Adipocyte (in vitro differentiated cells): ENCODE data around the gene RBBP4.

Experiments used
- DNase-seq: peaks from one replicate; pipeline ENCODE4 v3.0.0-alpha.2; 2015; ENCODE audit warnings: low read depth
- H3K27me3 ChIP-seq: replicated peaks from 2 replicates; pipeline ENCODE4 v1.7.0; 2013; ENCODE audit warnings: mild to moderate bottlenecking, low read length, moderate library complexity; ENCODE audit not compliant: control insufficient read depth, insufficient read depth
- H3K36me3 ChIP-seq: 2 replicates; pipeline ENCODE4 v1.7.0; 2013; ENCODE audit warnings: low read length, mild to moderate bottlenecking, moderate library complexity; ENCODE audit not compliant: control insufficient read depth, insufficient read depth, severe bottlenecking
- H3K4me1 ChIP-seq: 2 replicates; pipeline ENCODE4 v1.7.0; 2013; ENCODE audit warnings: mild to moderate bottlenecking, low read length, moderate library complexity; ENCODE audit not compliant: control insufficient read depth, insufficient read depth
- H3K4me3 ChIP-seq: 2 replicates; pipeline ENCODE4 v1.7.0; 2013; ENCODE audit warnings: mild to moderate bottlenecking, low read length, moderate library complexity
- H3K9ac ChIP-seq: 2 replicates; pipeline ENCODE4 v1.7.0; 2013; ENCODE audit warnings: mild to moderate bottlenecking, low read length, moderate library complexity
- H3K9me3 ChIP-seq: 2 replicates; pipeline ENCODE4 v1.7.0; 2013; ENCODE audit warnings: mild to moderate bottlenecking, low read length, moderate library complexity; ENCODE audit not compliant: control insufficient read depth

RBBP4 gene

GRCh38 chr1:32713081-32713480 lies 62.1 kb downstream of the RBBP4 start:
- no peak overlapping the region for H3K4me3 ChIP-seq
- no peaks in the 10 kb centered on the region for H3K4me1 ChIP-seq
- no peaks in the 10 kb centered on the region for H3K36me3 ChIP-seq
- no peak for DNase-seq
- H3K9ac ChIP-seq = no peak overlapping the region
- no peaks in the 10 kb centered on the region for H3K9me3 ChIP-seq
- no peaks in the 10 kb centered on the region for H3K27me3 ChIP-seq

GRCh38 chr1:32714277-32714676 lies 63.3 kb downstream of the RBBP4 start:
- Histone ChIP-seq H3K27me3 (no peaks in the 10 kb centered on the region), H3K9me3 (no peaks in the 10 kb centered on the region), H3K4me3 (no peak overlapping the region), H3K36me3 (no peaks in the 10 kb centered on the region), H3K9ac (no peak overlapping the region), H3K4me1 (no peaks in the 10 kb centered on the region)
- no peak for DNase-seq

GRCh38 chr1:32715901-32716311 lies 64.9 kb downstream of the RBBP4 start:
- Histone ChIP-seq H3K4me3 (no peak overlapping the region), H3K9me3 (no peaks in the 10 kb centered on the region), H3K4me1 (no peaks in the 10 kb centered on the region), H3K27me3 (no peaks in the 10 kb centered on the region), H3K36me3 (no peaks in the 10 kb centered on the region), H3K9ac (no peak overlapping the region)
- no peak for DNase-seq

- Histone ChIP-seq H3K4me3 (no peak overlapping the region), H3K9ac (no peak overlapping the region), H3K4me1 (no peaks in the 10 kb centered on the region), H3K27me3 (no peaks in the 10 kb centered on the region), H3K9me3 (no peaks in the 10 kb centered on the region), H3K36me3 (no peaks in the 10 kb centered on the region)
- DNase-seq = no peak
These were observed 65.5 kb downstream of the RBBP4 start for GRCh38 chr1:32716312-32717148.

GRCh38 chr1:32717503-32717902 lies 66.5 kb downstream of the RBBP4 start:
- H3K4me3 ChIP-seq = no peak overlapping the region
- no peaks in the 10 kb centered on the region for H3K27me3 ChIP-seq
- no peaks in the 10 kb centered on the region for H3K36me3 ChIP-seq
- DNase-seq = no peak
- H3K9me3 ChIP-seq = no peaks in the 10 kb centered on the region
- H3K9ac ChIP-seq = no peak overlapping the region
- no peaks in the 10 kb centered on the region for H3K4me1 ChIP-seq

- no peaks in the 10 kb centered on the region for H3K9me3 ChIP-seq
- H3K9ac ChIP-seq = no peak overlapping the region
These were observed 67.0 kb downstream of the RBBP4 start for GRCh38 chr1:32718036-32718435.

GRCh38 chr1:32718527-32718926 lies 67.5 kb downstream of the RBBP4 start:
- Histone ChIP-seq H3K27me3 (no peaks in the 10 kb centered on the region), H3K4me3 (no peak overlapping the region), H3K9ac (no peak overlapping the region), H3K36me3 (no peaks in the 10 kb centered on the region), H3K9me3 (no peaks in the 10 kb centered on the region), H3K4me1 (no peaks in the 10 kb centered on the region)
- no peak for DNase-seq

More at GRCh38 chr1:32718036-32718435, 67.0 kb downstream of the RBBP4 start:
- no peaks in the 10 kb centered on the region for H3K36me3 ChIP-seq
- no peaks in the 10 kb centered on the region for H3K27me3 ChIP-seq
- no peaks in the 10 kb centered on the region for H3K4me1 ChIP-seq
- DNase-seq = no peak
- H3K4me3 ChIP-seq = no peak overlapping the region

GRCh38 chr1:32719681-32720275 lies 68.8 kb downstream of the RBBP4 start:
- no peak for DNase-seq
- Histone ChIP-seq H3K4me3 (no peak overlapping the region), H3K4me1 (peaks cover 5% of the 10 kb centered on the region), H3K27me3 (no peaks in the 10 kb centered on the region), H3K9me3 (no peaks in the 10 kb centered on the region), H3K9ac (no peak overlapping the region), H3K36me3 (no peaks in the 10 kb centered on the region)

GRCh38 chr1:32724678-32725614 lies 73.9 kb downstream of the RBBP4 start:
- Histone ChIP-seq H3K9ac (no peak overlapping the region), H3K27me3 (no peaks in the 10 kb centered on the region), H3K4me1 (peaks cover 14% of the 10 kb centered on the region), H3K9me3 (no peaks in the 10 kb centered on the region), H3K4me3 (peak overlapping the region; percentile 25), H3K36me3 (no peaks in the 10 kb centered on the region)
- DNase-seq = peak; percentile 92

- no peak for DNase-seq
These were observed 74.6 kb downstream of the RBBP4 start for GRCh38 chr1:32725615-32725982.

GRCh38 chr1:32727876-32728275 lies 76.9 kb downstream of the RBBP4 start:
- Histone ChIP-seq H3K4me3 (no peak overlapping the region), H3K9me3 (no peaks in the 10 kb centered on the region)
- DNase-seq = no peak

More at GRCh38 chr1:32725615-32725982, 74.6 kb downstream of the RBBP4 start:
- peaks cover 14% of the 10 kb centered on the region for H3K4me1 ChIP-seq
- no peak overlapping the region for H3K9ac ChIP-seq
- no peak overlapping the region for H3K4me3 ChIP-seq
- H3K36me3 ChIP-seq = no peaks in the 10 kb centered on the region
- no peaks in the 10 kb centered on the region for H3K9me3 ChIP-seq
- no peaks in the 10 kb centered on the region for H3K27me3 ChIP-seq

More at GRCh38 chr1:32727876-32728275, 76.9 kb downstream of the RBBP4 start:
- H3K36me3 ChIP-seq = no peaks in the 10 kb centered on the region
- no peak overlapping the region for H3K9ac ChIP-seq
- peaks cover 14% of the 10 kb centered on the region for H3K4me1 ChIP-seq
- H3K27me3 ChIP-seq = no peaks in the 10 kb centered on the region
